ENCODE results near the gene GET4. TPM values are rescaled to one million over a fixed set of nuclear protein-coding genes. Genes with fewer than 3 reads are reported as not detected.
A peak's percentile ranks its signal among the peaks of the same experiment; 100 is the strongest.

GET4 gene
- polyA plus RNA-seq, 1 of the 3 experiments (the other 2 are of a cell fraction): 63.1 TPM

- ChIA-PET CTCF (interaction anchor here (0.9 to 1.0 kb wide), 4 partner anchors 10 to 575 kb away, joined by 3 to 4 read pairs (median 3); no protein-coding TSS in a partner anchor), POLR2A (interaction anchor here (0.7 kb wide), 1 partner anchor 12 kb away, joined by 3 read pairs; no protein-coding TSS in a partner anchor)
- no peaks in the 10 kb centered on the region for H3K9me2 ChIP-seq
- H3K4me3 ChIP-seq (ENCODE audit: low read depth in 2 of 2, low read length in 1 of 2): no peak overlapping the region
- H2AFZ ChIP-seq (ENCODE audit: low read depth): no peak overlapping the region
- 79% methylated on average over 17 of the region's 27 CpGs for WGBS (ENCODE audit: low lambda C conversion rate)
- no peaks in the 10 kb centered on the region for H3K27me3 ChIP-seq (ENCODE audit: insufficient read depth)
- H4K20me1 ChIP-seq (ENCODE audit: insufficient read depth): no peaks in the 10 kb centered on the region
- peaks cover 0 to 43% of the 10 kb centered on the region in 2 experiments for H3K36me3 ChIP-seq (replicated peaks in 1 of 2; ENCODE audit: control insufficient read depth in 1 of 2, insufficient read depth in 2 of 2, low read length in 1 of 2)
- no peak overlapping the region for H3K9ac ChIP-seq
- no peak overlapping the region for H3K4me2 ChIP-seq
- DNase-seq: peak; percentile 85
- peaks cover 4 to 17% of the 10 kb centered on the region in 2 experiments; a peak in 2 of 4 replicates for H3K4me1 ChIP-seq (ENCODE audit: control insufficient read depth in 1 of 2, insufficient read depth in 2 of 2, low read depth in 1 of 2, low read length in 1 of 2)
- no peak for TF ChIP-seq GABPA (IDR thresholded peaks at IDR 0.05; ENCODE audit: low read depth)
- peak; percentile 18; the same call in 1 of the 2 replicates for TF ChIP-seq NFIC (IDR thresholded peaks at IDR 0.05; ENCODE audit: borderline replicate concordance)
- TF ChIP-seq MXI1 (IDR thresholded peaks at IDR 0.05; ENCODE audit: low read depth, low read length): peak; percentile 87
- H3K27ac ChIP-seq (ENCODE audit: low read depth in 2 of 2, low read length in 1 of 2): no peak overlapping the region
- peaks cover 9% of the 10 kb centered on the region for H3F3A ChIP-seq (replicated peaks; ENCODE audit: insufficient read depth)
- no peaks in the 10 kb centered on the region for H3K9me3 ChIP-seq
- no peaks in the 10 kb centered on the region for H3K79me2 ChIP-seq (ENCODE audit: insufficient read depth)
Observed at GRCh38 chr7:897771-898376, 21.5 kb downstream of the GET4 start.

DNA sequence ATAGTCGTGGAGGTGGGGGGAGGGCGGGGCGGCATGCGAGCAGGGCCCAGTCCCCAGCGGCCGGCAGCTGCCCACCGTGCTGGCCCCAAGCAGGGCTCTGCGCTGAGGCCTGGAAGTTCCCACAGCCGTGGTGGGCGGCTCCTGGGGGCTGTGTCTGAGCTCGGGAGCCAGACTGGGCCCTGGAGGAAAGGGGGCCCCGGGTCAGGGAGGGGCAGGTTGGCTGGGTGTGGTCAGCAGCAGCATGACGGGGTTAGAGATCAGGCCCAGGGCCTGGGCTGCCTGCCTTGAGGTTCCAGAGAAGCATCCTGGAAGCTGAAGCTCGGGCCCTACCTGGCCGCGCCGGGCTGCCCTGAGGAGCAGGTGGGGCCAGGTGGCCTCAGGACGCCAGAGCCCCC is 22.1 kb downstream of the GET4 start:
- TF ChIP-seq PBX3 (IDR thresholded peaks at IDR 0.05) (no peak), RXRA (IDR thresholded peaks at IDR 0.05; ENCODE audit: borderline replicate concordance, low read depth) (no peak), CHD2 (IDR thresholded peaks at IDR 0.05; ENCODE audit: low read length, partially characterized antibody) (no peak), TEAD4 (IDR thresholded peaks at IDR 0.05; ENCODE audit: borderline replicate concordance, insufficient read depth) (no peak), RAD21 (IDR thresholded peaks at IDR 0.05; ENCODE audit: low read length) (no peak), MEF2A (IDR thresholded peaks at IDR 0.05; ENCODE audit: borderline replicate concordance, low read depth) (no peak), CTCF (IDR thresholded peaks at IDR 0.05) (no peak), POLR2AphosphoS5 (IDR thresholded peaks at IDR 0.05; ENCODE audit: low read depth, low read length) (no peak), GATA2 (CRISPR knock-in tag; IDR thresholded peaks at IDR 0.05) (no peak), TAF1 (IDR thresholded peaks at IDR 0.05; ENCODE audit: borderline replicate concordance, low read depth, low read length) (no peak), SMC3 (IDR thresholded peaks at IDR 0.05; ENCODE audit: low read depth, low read length) (no peak), TCF12 (IDR thresholded peaks at IDR 0.05) (no peak)
- no peaks in the 10 kb centered on the region for H3K27me3 ChIP-seq (ENCODE audit: insufficient read depth)
- ChIA-PET POLR2A (no interaction called here), CTCF (interaction anchor here (0.7 to 3.6 kb wide), 4 partner anchors 11 to 576 kb away, joined by 3 to 15 read pairs (median 6); no protein-coding TSS in a partner anchor)
- no peak for DNase-seq
- WGBS (ENCODE audit: low lambda C conversion rate): 88% methylated on average over 5 of the region's 18 CpGs
- H3K9me3 ChIP-seq: no peaks in the 10 kb centered on the region
- no peaks in the 10 kb centered on the region for H3K79me2 ChIP-seq (ENCODE audit: insufficient read depth)
- no peaks in the 10 kb centered on the region for H3K9me2 ChIP-seq
- peaks cover 9% of the 10 kb centered on the region for H3F3A ChIP-seq (replicated peaks; ENCODE audit: insufficient read depth)
- H3K27ac ChIP-seq (ENCODE audit: low read depth in 2 of 2, low read length in 1 of 2): no peak overlapping the region
- no peaks in the 10 kb centered on the region for H4K20me1 ChIP-seq (ENCODE audit: insufficient read depth)
- H3K4me1 ChIP-seq (ENCODE audit: control insufficient read depth in 1 of 2, insufficient read depth in 2 of 2, low read depth in 1 of 2, low read length in 1 of 2): peaks cover 4 to 17% of the 10 kb centered on the region in 2 experiments; a peak in 2 of 4 replicates
- H2AFZ ChIP-seq (ENCODE audit: low read depth): no peak overlapping the region
- no peak overlapping the region for H3K4me3 ChIP-seq (ENCODE audit: low read depth in 2 of 2, low read length in 1 of 2)
- no peak overlapping the region for H3K9ac ChIP-seq
- H3K36me3 ChIP-seq (replicated peaks in 1 of 2; ENCODE audit: control insufficient read depth in 1 of 2, insufficient read depth in 2 of 2, low read length in 1 of 2): peaks cover 0 to 43% of the 10 kb centered on the region in 2 experiments
- no peak overlapping the region for H3K4me2 ChIP-seq
